GM19043 (cell line): Measurements from ENCODE around the gene SEMA3C.
A peak's percentile ranks its signal among the peaks of the same experiment; 100 is the strongest.

Source experiments
- ATAC-seq: cut with Tn5 transposase; IDR thresholded peaks from one replicate; pipeline ENCODE4 v1.9.1; 2021; ENCODE audit warnings: low read depth; ENCODE audit not compliant: unreplicated experiment

Gene SEMA3C

DNA sequence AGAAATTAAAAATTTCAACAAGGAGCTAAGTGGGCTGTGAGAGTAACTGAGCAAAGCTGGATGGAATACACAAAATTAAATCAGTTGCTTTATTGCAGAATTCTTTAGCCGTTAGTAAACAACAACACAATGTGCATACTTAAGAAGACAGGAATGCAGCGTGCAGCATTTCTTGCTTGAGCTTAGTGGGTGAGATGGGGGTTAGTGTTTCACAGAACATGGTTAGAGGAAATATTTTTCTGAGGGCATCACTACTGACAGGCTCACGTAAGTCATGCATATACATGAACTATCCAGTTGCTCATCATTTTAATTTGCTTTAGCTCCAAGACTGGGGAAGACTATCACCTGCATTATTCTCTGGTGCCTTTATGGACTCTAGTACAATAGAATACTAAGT lies 199.6 kb downstream of the SEMA3C start:
- no peak for ATAC-seq

DNA sequence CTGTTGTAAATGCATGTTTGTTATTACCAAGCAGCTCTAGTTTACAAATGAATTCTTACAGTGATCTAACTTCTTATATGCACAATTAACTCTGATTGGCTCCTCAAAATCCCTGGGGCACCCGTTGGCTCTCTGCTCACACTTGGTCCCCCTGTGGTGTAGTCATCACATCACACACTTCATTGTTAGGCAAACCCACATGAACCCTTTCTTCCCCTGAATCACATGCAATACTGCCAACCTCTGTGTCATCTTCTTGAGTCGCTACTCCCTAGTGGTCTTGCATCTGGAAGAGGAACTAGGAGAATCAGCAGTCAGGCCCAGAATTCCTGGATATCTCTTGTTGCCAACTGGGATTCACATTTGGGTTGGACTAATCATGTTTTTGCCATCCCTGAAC lies 207.3 kb downstream of the SEMA3C start:
- ATAC-seq, result no peak

DNA sequence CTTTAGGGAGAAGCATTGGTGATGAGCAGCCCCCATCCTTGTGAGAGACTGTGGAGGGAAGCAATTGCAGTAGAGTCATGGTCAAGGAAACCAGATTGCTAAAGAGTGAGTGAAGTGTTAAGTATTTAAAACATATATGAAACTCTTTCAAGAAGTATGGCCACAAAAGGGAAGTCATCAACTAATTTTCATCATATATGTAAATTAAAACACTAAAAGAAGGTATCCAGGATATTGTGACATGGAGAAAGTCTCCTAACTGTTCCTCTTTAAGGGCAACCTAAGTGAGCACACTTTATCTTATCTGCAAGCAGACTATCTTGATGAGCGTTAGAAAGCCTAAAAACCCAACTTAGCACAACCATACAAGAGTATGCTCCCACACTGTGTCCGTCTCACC lies 210.7 kb downstream of the SEMA3C start:
- ATAC-seq, result no peak

DNA sequence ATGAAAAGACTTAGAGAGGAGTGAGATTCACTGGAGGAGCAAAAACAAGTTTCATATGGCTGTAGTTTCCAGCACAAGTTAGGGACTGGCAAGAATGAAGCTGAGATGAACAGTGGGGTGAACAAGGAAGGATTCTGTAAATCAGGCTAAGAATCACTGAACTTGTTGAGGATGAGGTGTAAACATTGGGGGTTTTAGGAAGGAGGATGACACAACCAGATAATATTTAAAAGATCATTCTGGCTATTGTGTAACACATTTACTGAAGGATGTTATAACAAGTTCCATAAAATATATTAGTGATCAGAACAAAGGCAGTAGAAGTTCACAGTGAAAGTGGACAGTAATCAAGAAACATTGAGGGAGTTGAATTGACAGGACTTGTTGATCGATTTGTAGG lies 211.5 kb downstream of the SEMA3C start:
- no peak for ATAC-seq

DNA sequence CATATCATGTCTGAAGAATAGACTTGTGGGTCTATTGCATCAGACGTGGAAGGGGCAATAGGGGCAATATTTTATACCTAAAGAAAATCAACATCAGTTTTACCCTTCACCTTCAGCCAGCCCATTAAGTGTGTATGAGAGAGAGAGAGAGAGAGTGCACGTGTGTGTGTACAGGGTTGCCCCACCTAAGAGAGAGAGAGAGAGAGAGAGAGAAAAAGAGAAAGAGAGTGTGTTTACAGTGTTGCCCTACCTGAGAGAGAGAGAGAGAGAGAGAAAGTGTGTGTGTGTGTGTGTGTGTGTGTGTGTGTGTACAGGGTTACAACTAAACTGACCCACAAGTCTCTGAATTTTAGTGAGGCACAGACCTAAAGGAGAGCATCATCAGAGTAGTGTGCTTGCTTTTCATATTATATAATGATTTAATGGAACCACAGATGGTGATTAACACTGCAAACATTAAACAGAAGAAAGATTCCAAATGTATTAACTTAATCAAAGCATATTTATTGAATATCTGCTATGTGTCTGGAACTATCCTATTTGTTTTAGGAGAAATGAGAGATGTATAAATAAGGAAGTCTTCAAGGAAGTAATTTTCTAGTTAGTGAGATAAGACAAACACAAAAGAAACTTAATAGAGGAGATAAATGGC lies 213.6 kb downstream of the SEMA3C start:
- no peak for ATAC-seq

DNA sequence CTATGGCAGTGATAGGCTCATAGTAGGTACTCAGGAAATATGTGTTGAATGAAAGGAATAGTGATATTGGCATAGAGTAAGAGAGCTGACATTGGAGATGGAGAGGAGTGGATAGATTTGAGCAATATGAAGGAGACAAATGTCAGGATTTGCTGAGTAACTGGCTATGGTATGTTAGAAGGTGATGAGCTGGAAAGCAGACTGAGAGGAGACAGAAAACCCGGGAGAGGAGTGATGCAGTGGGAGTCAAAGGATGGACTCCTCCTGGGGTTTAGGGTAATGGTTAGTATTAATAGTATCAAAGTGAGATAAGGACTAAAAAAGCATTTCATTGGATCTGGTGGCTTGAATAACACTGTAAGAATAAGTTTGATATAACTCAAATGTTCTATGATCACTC lies 215.6 kb downstream of the SEMA3C start:
- no peak for ATAC-seq

DNA sequence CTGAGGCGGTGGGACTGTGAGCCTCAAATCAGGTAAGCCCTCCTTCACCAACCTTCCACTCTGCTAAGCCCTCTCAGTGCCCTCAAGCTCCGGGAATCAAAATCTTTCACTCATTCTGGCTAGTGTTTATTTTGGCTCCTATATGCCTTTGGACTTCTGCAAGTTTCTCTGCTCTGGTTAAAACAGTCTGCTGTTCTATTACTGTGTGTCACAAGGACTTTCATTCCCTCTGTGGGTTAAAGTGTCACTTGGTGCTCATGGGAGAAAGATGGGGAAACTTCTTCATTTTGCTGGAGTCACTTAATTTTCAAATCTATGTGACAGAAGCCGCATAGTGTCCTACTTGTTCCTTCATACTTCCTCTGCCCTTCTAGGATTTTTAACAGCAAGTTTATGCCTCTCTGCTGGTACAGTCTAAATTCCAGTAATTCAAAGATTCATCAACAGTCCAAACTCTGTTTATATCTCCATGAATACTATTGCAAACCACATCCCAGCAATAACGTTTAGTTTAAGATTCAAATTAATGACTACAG lies 219.1 kb downstream of the SEMA3C start:
- ATAC-seq, result no peak

DNA sequence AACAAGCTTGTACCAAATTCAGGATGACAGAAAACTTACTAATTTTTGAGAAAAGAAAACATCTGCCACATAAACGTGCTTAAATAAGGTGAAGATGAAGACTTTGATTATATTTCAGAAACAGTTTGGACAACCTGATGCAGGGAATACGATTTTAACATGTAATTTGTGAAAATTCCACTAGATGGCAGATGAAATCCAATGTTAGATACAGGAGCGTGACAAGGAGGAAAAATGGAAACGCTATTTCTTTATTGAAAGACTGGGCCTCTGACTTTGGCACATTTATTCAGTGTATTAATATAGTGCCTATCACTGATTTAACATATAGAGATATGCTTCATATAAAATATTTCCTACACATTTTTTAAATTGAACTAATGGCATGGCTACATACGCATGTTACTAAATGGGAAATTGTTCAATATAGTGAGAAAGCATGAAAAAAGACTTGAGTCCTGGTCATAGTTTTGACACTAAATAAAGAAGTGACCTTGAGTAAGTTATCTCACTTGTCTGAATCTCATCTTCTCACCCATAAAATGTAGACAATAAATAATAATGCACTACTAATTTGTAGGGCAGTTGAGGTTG lies 219.7 kb downstream of the SEMA3C start:
- ATAC-seq, result peak; percentile 65
